Upper lobe of left lung (tissue), 6 donors: ENCODE results near the gene S100A3. TPM values are rescaled to one million over a fixed set of nuclear protein-coding genes. Genes with fewer than 3 reads are reported as not detected.

Experiments used
- ATAC-seq, 2 donors: fragments of 200-7000 bp; cut with Tn5 transposase; one replicate each; pipeline ENCODE4 v1.9.1; 2022; ENCODE audit warnings: mild to moderate bottlenecking in 2 of 2, moderate library complexity in 2 of 2; ENCODE audit not compliant: low FRiP score in 2 of 2
- DNase-seq, 2 donors: peaks; one replicate each; pipeline ENCODE4 v3.0.0-alpha.2; 2019 to 2020
- H3K27ac ChIP-seq, 4 donors: fragments of 200-600 bp; sonication (generic); one replicate each; pipeline ENCODE4 v1.5.1; 2016 to 2019
- H3K27me3 ChIP-seq, 4 donors: fragments of 200-600 bp; sonication (generic); one replicate each; pipeline ENCODE4 v1.5.1; 2017 to 2019
- H3K36me3 ChIP-seq, 4 donors: fragments of 200-600 bp; sonication (generic); one replicate each; pipeline ENCODE4 v1.5.1; 2016 to 2019
- H3K4me1 ChIP-seq, 4 donors: fragments of 200-600 bp; sonication (generic); one replicate each; pipeline ENCODE4 v1.5.1; 2018 to 2019
- H3K4me3 ChIP-seq, 4 donors: fragments of 200-600 bp; sonication (generic); one replicate each; pipeline ENCODE4 v1.5.1; 2017 to 2019; ENCODE audit warnings: mild to moderate bottlenecking in 2 of 4, moderate library complexity in 1 of 4
- H3K9me3 ChIP-seq, 4 donors: fragments of 200-600 bp; sonication (generic); one replicate each; pipeline ENCODE4 v1.5.1; 2018 to 2019
- EP300 ChIP-seq, 4 donors: sonication (generic); formaldehyde crosslinking; IDR thresholded peaks; one replicate each; pipeline ENCODE4 v1.5.1; 2017; ENCODE audit warnings: antibody characterized with exemption in 4 of 4, control low read depth in 2 of 4
- POLR2A ChIP-seq, 4 donors: fragments of 450-650 bp; IDR thresholded peaks; one replicate each; pipeline ENCODE4 v1.5.1; 2016 to 2017; ENCODE audit warnings: antibody characterized with exemption in 4 of 4, mild to moderate bottlenecking in 2 of 4
- POLR2AphosphoS5 ChIP-seq, 2 donors: sonication (generic); formaldehyde crosslinking; IDR thresholded peaks; one replicate each; pipeline ENCODE4 v1.5.1; 2017; ENCODE audit warnings: antibody characterized with exemption in 2 of 2
- WGBS, 2 donors: methylation state at CpG; one replicate each; pipeline ENCODE4 v1.1.5; 2017 to 2018; 5-methylcytosine and 5-hydroxymethylcytosine counted together
- total RNA-seq, 6 donors: library from RNA; depleted of rRNA in 4 of 6; stranded (reverse); fragments of >200 nt in 4 of 6; gene quantifications; one replicate each; pipeline versions ENCODE4 v1.1.0 to v1.2.1, GENCODE V29; 2016 to 2021
- TF ChIP-seq, protein P1 (sequence below), 6 experiments: fragments of 450-650 bp in 4 of 6; fragments of 200-600 bp in 2 of 6; sonication (generic) in 2 of 6; IDR thresholded peaks; one replicate each; pipeline ENCODE4 v1.5.1; 2016 to 2019; ENCODE audit warnings: antibody characterized with exemption in 6 of 6
- donor health status: DM: no; HTN: no; CAD: no; lungs with moderate emphysema.
- donor health status: DM: no; HTN: yes; CAD: no; lungs with severe emphysema.

The S100A3 gene
- total RNA-seq, 6 donors from 2014 or later, result 2.0 to 4.4 (median 2.1) TPM; not detected in 1

- no peak overlapping the region for H3K4me3 ChIP-seq
- peaks cover 13 to 22% (median 17%) of the 10 kb centered on the region in 4 donors for H3K4me1 ChIP-seq
- no peak for TF ChIP-seq POLR2AphosphoS5 (IDR thresholded peaks at IDR 0.05)
- H3K9me3 ChIP-seq, result no peaks in the 10 kb centered on the region
- no peak overlapping the region for H3K27ac ChIP-seq
- H3K27me3 ChIP-seq, result no peaks in the 10 kb centered on the region
- 66 to 81% methylated on average over 2 to 3 of the region's 3 CpGs for WGBS, 2 donors
- no peaks in the 10 kb centered on the region for H3K36me3 ChIP-seq
- ATAC-seq (no peak), DNase-seq (no peak)
Observed at GRCh38 chr1:153513023-153513422, 36.0 kb downstream of the S100A3 start.

DNA sequence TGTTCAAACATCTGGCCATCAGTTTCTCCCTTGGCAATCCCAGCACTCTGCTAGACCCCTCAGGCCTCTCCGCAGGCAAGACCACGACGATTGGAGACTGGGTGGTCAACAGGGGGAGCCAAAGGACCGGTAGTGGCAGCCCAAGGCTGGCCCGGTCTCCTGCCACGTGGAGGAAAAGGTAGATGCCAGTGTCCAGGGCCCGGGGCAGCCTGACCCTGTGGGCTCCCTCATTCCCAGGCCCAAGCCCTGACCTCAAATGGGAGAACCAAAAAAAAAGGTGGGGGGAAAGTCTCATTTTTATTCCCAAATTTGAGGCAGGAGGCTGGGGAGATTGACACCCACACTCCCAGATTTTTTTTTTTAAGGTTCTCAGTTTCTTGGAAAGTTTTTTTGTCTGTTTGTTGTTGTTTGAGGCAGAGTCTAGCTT is 38.1 kb downstream of the S100A3 start:
- Histone ChIP-seq H3K4me3 (no peak overlapping the region), H3K9me3 (no peaks in the 10 kb centered on the region), H3K36me3 (no peaks in the 10 kb centered on the region), H3K27ac (no peak overlapping the region), H3K4me1 (peaks cover 10 to 19% (median 13%) of the 10 kb centered on the region in 4 donors), H3K27me3 (no peaks in the 10 kb centered on the region)
- WGBS, 2 donors, result 3% methylated on average over 7 of the region's 7 CpGs; no CpG with 5 or more reads in 1 of the 2 donors
- TF ChIP-seq POLR2AphosphoS5 (IDR thresholded peaks at IDR 0.05) (peak in 1 of 2 donors; percentile 20), EP300 (IDR thresholded peaks at IDR 0.05) (no peak)
- TF ChIP-seq, protein P1, sequence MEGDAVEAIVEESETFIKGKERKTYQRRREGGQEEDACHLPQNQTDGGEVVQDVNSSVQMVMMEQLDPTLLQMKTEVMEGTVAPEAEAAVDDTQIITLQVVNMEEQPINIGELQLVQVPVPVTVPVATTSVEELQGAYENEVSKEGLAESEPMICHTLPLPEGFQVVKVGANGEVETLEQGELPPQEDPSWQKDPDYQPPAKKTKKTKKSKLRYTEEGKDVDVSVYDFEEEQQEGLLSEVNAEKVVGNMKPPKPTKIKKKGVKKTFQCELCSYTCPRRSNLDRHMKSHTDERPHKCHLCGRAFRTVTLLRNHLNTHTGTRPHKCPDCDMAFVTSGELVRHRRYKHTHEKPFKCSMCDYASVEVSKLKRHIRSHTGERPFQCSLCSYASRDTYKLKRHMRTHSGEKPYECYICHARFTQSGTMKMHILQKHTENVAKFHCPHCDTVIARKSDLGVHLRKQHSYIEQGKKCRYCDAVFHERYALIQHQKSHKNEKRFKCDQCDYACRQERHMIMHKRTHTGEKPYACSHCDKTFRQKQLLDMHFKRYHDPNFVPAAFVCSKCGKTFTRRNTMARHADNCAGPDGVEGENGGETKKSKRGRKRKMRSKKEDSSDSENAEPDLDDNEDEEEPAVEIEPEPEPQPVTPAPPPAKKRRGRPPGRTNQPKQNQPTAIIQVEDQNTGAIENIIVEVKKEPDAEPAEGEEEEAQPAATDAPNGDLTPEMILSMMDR (IDR thresholded peaks at IDR 0.05), result peak; percentile 84 to 92 (median 86)
- peak; percentile 64 to 88 for DNase-seq
- ATAC-seq, result peak; percentile 82 to 86

GRCh38 chr1:153509729-153510354 is 39.2 kb downstream of the S100A3 start:
- DNase-seq (peak in 1 of 2 donors; percentile 51), ATAC-seq (no peak)
- Histone ChIP-seq H3K9me3 (no peaks in the 10 kb centered on the region), H3K27ac (no peak overlapping the region), H3K4me3 (no peak overlapping the region), H3K36me3 (no peaks in the 10 kb centered on the region), H3K4me1 (peaks cover 0 to 8% (median 2%) of the 10 kb centered on the region in 4 donors), H3K27me3 (no peaks in the 10 kb centered on the region)
- WGBS, 2 donors, result 53 to 64% methylated on average over 4 of the region's 4 CpGs
- TF ChIP-seq, protein P1 (IDR thresholded peaks at IDR 0.05), result peak; percentile 50 to 68 (median 60)
- TF ChIP-seq POLR2AphosphoS5 (IDR thresholded peaks at IDR 0.05), result no peak

DNA sequence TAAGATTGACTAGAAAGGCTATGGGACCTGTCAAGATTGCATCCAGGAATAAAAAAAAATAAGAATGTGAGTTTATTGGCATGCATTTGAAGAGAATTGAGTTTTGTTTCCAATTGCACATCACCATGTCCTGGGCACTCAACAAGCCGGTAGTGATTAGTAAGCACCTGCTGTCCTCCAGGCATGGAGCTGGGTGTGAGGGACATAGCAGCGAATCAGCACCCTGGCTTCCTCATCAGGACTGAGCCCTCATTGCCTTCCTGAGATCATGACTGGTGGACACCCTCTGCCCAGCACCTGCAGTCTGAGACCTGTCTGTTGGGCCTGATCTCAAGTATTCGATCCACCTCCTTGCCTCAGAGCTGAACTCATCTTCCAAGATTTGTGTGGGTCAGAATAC is 40.0 kb downstream of the S100A3 start:
- WGBS, 2 donors, result 91 to 97% methylated on average over 3 of the region's 3 CpGs
- no peak for DNase-seq

DNA sequence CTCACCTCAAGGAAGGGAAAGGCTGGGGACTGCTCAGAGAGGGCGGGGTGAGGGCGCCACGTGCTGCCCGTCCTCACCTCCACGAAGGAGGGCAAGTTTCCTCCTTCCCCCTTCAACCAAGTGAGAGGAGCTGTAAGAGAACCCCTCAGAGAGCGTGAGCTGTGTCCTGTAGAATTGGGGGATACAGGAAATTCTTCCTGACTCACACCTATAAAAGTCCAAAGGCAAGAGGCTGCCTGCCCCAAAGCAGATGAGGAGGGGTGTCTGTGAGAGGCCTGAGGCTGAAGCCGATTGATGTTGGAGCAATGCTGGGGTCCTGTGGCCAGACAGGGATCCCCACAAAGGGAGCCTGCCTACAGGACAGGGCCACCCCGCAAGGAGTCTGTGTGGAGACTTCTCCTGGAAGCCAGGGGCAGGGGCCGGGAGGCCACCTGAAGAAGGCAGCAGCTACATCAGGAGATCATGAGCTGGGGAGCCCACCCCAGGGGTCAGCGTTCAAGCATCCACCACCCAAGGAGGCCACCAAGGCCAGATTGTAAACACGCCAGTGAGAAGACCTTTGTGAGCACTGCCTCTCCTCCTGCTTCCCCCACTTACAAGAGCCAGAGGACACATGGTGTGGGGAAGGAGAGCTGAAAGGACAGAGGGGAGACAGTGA is 41.0 kb downstream of the S100A3 start:
- Histone ChIP-seq H3K27ac (peak overlapping the region in 3 of 4 donors; percentile 6 to 67 (median 64)), H3K27me3 (no peaks in the 10 kb centered on the region), H3K9me3 (no peaks in the 10 kb centered on the region), H3K4me3 (no peak overlapping the region), H3K36me3 (no peaks in the 10 kb centered on the region), H3K4me1 (peaks cover 0 to 8% (median 2%) of the 10 kb centered on the region in 4 donors)
- ATAC-seq, result no peak
- no peak for DNase-seq
- TF ChIP-seq, protein P1 (IDR thresholded peaks at IDR 0.05), result no peak
- TF ChIP-seq POLR2A (IDR thresholded peaks at IDR 0.05), result no peak
- TF ChIP-seq EP300 (IDR thresholded peaks at IDR 0.05), result no peak
- no peak for TF ChIP-seq POLR2AphosphoS5 (IDR thresholded peaks at IDR 0.05)
- 84 to 86% methylated on average over 9 to 11 of the region's 11 CpGs for WGBS, 2 donors

More for the DNA sequence above, 40.0 kb downstream of the S100A3 start:
- TF ChIP-seq, protein P1 (IDR thresholded peaks at IDR 0.05), result no peak
- TF ChIP-seq POLR2AphosphoS5 (IDR thresholded peaks at IDR 0.05) (no peak), EP300 (IDR thresholded peaks at IDR 0.05) (no peak), POLR2A (IDR thresholded peaks at IDR 0.05) (no peak)
- Histone ChIP-seq H3K4me3 (no peak overlapping the region), H3K27me3 (no peaks in the 10 kb centered on the region), H3K9me3 (no peaks in the 10 kb centered on the region), H3K4me1 (peaks cover 0 to 8% (median 2%) of the 10 kb centered on the region in 4 donors), H3K27ac (no peak overlapping the region), H3K36me3 (no peaks in the 10 kb centered on the region)
- ATAC-seq, result no peak
